Amygdala (tissue), 56 donors: Measurements from ENCODE around the gene RAB30.

Experiments
- DNase-seq, 56 donors: peaks; one replicate each; lab custom pipeline; 2025; lab: John Stamatoyannopoulos, UW

RAB30 gene, protein sequence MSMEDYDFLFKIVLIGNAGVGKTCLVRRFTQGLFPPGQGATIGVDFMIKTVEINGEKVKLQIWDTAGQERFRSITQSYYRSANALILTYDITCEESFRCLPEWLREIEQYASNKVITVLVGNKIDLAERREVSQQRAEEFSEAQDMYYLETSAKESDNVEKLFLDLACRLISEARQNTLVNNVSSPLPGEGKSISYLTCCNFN

DNA sequence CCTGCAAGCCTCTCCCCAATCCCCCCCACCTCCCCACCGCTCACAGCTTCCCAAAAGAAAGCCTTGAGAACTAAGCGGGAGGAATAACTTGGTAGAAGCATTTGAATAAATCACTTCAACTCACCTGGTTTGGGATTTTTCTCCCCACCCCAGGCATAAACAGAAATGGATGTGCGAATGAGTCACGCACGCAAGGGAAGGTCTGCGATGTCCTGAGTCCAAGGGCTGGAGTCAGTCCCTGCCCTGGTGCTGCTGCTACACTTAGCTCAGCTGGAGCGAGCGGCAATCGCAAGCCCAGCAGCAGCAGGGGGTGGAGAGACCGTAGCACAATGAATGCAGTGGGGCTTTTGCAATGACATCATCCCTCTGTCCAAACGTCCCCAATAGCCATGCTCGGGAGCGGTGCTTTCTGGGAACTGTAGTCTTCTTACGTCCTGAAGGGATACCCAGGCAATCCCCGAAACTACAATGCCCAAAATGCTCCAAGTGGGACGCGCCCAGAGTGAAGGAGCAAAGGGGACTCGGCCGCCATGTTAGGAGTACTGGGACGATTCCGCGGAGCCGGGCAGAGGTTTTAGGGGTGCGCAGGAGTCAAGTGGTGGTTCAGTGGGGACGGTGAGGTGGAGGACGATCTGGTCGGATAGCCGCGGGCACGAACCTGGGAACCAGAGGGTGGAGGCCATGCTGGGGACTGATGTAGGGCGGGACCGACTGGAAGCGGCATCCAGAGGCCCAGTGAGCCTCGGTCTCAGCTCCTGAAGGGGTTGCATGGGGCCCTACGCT is at the start of gene RAB30:
RAB30 (minus strand) TSS at position 331 of the 783 bp plus-strand sequence. CDS start 74,581 bp downstream, outside the sequence.
- peak; percentile 50 to 100 (median 98) for DNase-seq

DNA sequence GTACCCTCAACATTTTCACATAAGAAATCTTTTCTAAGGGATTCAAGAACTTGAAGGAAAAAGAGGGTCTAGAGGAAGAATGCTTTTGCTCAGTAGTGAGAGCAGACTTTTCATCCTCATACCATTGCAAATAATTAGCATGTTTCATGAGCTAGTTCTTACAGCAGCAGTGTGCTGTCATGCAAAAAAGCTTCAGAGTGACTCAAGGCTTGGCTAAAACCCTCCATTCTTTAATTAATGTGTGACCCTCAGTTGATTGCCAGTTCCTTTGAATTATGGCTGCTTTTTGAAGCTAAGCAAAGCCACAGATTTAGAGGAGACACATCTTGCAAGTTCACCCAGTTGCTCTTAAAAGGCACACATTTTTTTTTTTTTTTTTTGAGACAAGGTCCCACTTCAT is 48.6 kb upstream of the RAB30 start:
- DNase-seq = no peak

DNA sequence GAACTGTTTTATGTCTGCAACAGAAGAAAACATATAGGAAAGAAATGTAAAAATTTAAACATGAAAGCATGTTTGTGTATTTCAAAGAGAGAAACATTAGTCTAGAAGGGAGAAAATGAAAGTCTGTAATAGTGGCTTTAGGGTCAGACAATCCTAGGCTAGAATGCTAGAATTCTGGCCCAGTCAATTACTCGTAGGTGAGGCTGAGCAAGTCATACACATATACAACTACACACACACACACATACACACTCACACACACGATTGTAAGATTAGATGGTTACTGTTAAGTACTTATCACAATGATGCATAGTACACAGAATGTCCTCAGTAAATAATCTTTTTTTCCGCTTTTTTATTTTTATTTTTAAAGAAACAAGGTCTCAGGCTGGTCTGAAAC is 47.5 kb upstream of the RAB30 start:
- no peak for DNase-seq

DNA sequence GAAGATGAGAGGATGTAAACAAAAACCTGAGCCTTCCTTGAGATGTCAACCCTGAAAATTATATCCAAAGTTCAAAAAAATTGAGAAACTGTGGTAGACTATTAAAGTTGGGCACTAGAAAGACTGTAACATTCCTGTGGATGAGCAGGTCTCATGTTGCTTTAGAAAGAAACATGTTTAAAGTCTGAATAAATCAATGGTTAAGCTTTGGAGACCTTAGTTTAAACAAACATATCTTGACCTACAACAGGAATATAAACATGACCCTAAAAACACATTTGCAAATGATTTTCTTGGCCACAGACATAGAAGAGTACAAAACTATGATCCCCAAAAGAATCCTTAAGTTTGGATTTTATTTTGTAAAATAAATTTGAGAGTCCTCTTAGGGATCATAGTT is 47.1 kb upstream of the RAB30 start:
- DNase-seq = no peak

DNA sequence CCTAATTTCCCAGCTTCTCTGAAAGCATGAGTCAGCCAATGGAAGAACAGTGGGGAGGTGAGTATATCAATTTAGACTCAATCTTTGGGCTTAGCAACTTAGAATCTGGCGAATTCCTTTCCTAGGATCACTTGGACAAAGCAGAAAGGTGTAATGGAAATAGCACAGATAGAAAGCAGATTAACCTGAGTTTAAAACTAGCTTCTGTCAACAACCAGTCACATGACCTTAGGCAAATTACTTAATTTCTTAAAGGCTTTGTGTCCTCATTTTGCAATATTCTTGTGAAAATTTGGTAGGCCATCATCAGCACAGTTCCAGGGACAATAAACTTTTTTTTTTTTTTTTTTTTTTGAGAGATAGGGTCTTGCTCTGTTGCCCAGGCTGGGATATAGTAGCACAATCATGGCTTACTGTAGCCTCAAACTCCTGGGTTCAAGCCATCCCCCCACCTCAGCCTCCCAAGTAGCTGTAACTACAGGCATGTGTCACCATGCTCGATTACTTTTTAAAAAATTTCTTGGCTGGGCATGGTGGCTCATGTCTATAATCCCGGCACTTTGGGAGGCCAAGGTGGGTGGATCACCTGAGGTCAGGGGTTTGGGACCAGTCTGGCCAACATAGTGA is 44.4 kb upstream of the RAB30 start:
- DNase-seq = no peak

DNA sequence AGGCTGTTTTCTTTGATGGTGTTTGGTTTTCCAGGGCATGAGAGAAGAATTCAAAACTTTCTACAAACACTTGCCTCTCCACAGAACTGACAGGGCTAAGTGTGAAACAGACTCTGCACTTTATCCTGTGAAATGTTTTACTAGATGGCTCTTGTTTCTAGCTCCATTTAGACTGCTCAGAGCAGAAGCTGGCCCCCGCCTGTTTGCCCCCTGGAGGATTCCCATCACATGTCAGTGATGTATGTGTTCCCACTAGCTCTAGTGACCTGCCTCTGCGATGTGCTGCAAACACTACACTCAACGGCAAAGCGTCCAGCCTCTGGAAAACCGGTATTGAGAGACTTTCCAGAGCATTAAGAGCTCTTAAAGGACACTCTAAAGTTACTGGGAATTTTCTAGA is 43.9 kb upstream of the RAB30 start:
- peak in 1 of 56 donors; percentile 3 for DNase-seq

DNA sequence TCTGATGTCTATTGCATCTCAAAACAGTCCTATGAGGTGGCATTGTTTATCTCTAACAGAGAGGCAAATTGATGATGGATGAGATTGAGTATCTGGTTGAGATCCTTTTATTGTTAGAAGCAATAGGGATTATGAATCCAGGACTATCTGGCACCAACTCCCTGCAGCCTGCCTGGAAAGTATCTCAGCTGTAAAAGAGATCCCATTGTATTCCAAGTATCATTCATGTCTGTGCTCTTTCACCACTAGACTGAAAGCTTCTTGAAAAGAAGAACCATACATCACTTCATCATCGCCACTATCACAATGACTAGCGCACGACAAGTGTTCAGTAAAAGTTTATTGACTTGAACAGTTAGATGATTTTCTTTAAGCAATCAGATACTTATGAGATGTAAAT is 43.3 kb upstream of the RAB30 start:
- DNase-seq = no peak

DNA sequence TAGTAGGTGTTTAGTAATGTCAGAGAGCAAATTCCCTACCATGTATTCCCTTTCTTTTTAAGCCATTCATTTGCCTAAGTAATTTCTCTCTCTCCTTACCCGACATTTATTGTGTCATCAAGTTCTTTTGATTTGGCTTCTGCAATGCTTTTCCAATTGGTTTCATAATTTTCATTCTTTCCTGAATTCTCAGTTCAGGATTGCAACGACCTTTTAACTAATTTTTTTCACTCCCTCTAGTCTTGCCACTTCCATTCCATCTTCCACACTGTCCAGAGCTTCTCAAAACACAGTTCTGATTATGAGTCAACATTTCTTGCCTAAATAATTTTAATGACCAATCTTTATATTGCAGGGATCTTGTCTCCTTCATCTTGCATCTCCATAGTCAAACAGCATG is 41.2 kb upstream of the RAB30 start:
- no peak for DNase-seq

DNA sequence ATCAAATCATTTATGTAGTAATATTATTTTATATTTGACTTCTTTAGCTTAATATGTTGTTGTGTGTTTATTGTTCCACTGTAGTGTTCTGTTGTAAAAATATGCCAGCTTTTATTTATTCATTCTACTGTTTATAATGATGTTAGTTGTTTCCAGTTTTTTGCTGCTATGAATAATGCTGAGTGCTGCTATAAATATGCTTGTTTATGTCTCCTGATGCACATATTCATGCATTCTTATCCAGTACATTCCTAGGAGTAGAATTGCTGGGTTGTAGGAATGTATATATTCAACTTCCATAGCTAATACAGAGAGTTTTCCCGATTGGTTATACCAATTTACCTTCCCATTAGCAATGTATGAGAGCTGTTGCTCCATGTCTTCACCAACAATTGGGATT is 33.5 kb upstream of the RAB30 start:
- DNase-seq = no peak

DNA sequence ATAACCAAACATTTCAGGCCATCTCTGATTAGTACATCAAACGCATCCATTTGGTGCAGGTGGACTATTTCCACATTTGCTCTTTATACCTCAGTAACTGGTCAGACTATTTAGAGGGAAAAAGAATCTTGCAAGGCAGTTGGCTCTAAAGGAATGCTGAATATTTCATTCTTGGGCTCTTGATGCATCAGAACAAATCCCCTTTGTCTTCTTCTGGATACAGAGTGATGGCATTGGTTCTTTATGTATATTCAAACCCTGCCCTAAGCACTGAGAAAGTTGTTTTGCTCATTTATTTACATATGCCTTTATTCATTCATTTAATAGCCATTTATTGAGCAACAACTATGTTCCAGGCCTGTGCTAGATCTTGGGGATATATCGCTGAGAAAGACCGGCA is 31.1 kb upstream of the RAB30 start:
- DNase-seq = no peak

DNA sequence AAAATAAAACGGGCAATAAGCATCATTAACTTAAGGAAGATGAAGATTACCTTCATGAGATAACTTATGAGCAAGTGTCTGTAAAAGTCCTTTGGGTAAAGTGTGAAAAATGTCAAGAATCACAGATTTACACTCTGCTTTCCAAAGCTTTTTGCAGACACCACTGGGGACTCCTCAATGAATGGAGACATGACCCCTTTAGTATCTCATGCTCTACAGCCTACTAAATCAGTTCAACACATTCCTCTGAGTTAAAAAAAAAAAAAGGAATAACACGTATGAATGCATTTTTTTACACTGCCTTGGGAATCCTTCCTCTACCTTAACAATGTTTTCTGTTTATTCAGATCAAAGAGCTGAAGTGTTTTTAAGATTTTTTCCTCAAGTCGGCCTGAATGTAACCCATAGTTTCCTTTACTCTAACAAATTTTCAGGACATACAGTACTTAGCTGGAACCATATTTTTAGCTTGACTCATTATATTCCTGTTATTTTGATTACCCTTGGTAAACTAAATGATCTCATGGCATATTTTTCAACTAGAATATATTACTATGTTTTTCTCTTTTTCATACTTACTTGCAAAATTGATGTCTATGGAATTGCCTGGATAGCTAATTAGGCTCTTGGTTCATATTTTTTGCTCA is 25.9 kb upstream of the RAB30 start:
- DNase-seq = no peak

DNA sequence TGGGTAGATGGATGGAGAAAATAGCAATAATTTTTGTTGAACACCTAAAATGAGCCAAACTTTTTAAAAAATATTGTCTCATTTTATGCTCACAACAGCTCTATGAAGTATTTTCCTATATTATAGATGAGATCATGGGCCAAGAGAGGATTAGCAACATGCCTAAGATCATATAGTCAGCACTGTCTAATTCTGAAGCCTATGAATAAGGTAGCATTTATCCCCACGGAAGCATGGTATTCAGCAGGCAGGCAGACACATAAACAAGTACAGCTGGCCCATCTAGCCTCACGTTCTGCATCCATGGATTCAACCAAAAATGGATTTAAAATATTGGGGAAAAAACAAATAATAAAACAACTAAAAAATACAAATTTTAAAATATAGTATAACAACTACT is 21.9 kb upstream of the RAB30 start:
- no peak for DNase-seq

DNA sequence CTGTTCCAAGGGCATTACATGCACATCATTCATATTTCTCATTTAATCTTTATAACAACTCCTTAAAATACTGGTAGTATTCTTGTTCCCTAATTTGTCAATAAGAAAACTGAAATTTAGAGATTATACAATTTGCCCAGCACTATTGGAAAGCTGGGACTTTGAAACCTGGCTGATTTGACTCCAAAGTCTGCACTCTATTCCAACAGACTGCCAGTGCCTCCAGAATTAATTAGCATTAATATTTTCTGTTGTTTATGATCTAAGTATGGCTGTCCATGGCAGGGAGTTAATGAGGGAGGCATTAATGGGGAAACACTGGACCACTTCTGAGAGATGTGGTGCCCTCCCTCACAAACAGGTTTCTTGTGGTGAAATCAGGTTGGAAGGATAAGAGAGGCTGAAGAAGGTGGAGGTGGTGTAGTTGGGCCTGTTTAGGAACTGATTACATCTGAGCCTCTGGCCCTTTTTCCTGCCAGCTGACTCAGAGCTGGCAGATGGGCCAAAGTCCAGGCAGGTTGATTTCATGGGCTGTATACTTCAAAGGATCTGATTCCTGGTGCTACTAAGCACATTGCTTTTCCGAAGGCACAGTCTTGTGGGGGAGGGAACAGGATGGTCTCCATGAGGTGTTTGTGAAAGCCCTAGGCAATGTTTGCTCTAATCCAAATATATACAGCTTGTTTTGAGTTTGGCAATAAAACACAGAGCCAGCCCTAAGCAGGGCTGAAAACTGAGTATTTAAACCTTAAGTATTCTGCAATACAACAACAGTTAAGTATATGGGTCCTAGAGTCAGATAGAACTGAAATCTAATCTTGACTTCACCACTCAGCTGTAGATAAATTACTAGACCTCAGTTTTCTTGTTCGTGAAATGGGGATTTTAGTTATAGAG is 21.0 kb upstream of the RAB30 start:
- no peak for DNase-seq

DNA sequence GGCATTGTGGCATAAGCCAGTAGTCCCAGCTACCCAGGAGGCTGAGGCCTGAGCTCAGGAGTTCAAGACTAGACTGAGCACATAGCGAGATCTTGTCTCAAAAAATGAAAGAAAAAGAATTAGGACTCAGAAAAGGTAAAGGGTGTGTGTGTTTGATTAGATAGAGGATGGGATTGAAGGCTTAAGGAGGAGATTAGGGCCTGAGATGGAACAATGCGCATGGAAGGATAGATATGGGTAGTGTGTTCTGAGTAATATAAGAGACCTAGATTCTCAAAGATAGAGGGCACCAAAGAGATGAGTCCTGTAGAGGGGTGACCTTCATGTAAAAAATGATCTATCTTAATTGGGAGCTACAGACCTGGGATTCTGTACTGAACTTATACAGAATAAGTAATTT is 17.3 kb upstream of the RAB30 start:
- DNase-seq = no peak

DNA sequence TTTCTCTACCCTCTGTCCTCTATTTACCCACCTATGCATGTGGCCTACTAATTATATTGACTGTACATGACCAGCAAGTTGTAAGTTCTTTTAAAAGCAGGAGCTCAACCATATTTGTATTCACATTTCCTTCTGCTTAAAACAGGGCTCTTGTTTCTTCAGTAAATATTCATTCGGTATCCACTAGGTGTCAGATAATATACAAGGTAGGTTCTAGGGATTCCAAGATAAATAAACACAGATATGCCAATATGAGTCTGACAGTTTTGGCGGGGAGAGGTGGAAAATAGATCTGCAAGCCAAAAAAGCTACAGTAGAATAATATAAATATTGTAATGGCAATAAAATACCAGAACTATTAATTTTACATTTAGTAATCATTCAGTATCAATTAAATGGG is 15.3 kb upstream of the RAB30 start:
- no peak for DNase-seq

DNA sequence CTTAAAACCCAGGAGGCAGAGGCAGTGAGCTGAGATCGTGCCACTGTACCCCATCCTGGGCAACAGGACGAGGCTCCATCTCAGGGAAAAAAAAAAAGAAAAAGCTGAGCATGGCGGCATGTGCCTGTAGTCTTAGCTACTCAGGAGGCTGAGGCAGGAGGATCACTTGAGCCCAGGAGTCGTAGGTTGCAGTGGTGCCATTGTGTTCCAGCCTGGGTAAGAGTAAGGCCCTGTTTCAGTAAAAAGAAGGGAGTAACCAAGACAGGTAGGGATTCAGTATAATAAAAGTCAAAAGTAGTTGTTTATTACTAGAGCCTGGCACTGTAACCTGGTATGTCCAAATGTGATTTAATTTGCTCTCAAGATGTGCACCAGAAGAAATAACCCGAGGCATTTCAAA is 8.1 kb upstream of the RAB30 start:
- no peak for DNase-seq

DNA sequence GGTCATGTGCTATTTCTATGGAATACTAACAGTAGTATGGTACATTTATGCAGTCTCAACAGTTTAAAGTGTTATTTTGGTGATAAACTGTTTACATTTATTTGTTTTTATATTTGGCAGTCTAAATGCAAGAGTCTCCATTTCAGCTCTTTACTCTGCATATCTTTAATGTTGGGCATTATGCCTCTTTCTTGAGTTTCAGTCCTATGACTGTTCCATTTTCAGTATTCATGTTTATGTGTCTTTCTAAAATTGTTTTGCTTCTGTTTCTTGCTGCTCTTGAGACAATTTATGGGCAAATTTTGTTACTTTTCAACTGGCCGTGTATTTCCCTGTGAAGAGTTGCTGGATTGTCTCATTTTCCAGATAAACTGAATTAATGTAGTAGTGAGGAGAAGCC is 6.6 kb upstream of the RAB30 start:
- no peak for DNase-seq

DNA sequence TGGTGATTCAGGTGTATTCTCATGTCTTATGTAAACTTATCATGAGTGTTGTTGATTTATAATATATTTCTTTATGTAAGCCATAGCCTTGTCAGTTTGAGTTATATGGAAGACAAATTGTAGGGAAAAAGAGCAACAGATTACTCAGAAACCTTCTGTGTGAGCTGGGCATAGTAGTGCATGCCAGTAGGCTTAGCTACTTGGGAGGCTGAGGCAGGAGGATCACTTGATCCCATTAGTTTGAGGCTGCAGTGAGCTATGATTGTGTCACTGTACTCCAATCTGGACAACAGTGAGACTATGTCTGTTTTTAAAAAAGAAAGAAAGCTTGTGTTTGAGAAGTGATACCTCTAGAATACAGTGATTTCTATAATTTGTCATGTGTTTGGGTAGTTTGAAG is 2.2 kb upstream of the RAB30 start:
- DNase-seq = no peak

DNA sequence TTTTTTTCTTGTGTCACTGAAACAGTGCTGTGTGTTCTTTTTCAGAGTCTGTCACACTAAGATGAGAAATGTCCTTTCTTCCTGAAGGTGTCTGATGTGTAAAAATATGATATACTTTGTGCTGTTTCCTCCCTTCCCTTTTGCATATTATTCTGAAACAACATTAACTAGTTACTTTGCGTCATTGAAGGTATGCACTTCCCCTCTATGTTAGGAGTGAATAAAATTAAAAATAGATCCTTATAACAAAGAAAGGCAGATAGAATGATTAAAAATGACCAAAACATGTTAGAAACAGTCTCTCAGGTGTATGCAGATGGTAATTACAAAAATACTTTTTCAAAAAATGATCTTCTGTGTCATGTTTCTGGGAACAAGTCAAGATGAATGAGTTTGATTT is 1.6 kb upstream of the RAB30 start:
- no peak for DNase-seq
